GM19193 (cell line): ENCODE measurements around the gene KIF18B.

ENCODE experiments used
- POLR2A ChIP-seq: IDR thresholded peaks from 4 replicates; pipeline ENCODE4 v1.6.1; 2011; ENCODE audit not compliant: insufficient read depth, insufficient read length; ENCODE audit errors: extremely low read depth

Gene KIF18B

DNA sequence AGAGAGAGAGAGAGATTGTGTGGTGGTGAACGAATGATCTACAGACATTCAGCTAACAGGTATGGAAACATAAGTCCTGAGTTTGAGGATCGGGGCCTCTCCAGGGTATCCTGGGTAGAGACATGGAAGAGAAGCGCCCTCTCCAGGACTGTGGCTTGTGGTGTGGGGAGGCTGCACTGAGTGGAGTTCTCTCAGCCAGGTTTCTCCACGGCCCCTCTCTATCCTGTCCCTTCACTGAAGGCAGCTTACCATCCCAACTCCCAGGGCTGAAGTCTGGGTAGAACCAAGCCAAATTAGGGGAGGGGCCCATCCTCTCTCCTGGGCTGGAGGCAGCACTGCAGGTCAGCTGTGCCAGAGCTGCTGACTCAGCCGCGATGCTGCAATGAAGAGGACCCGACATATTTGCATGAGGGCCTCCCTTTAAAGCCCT, 14.4 kb upstream of the KIF18B start:
- no peak for TF ChIP-seq POLR2A

DNA sequence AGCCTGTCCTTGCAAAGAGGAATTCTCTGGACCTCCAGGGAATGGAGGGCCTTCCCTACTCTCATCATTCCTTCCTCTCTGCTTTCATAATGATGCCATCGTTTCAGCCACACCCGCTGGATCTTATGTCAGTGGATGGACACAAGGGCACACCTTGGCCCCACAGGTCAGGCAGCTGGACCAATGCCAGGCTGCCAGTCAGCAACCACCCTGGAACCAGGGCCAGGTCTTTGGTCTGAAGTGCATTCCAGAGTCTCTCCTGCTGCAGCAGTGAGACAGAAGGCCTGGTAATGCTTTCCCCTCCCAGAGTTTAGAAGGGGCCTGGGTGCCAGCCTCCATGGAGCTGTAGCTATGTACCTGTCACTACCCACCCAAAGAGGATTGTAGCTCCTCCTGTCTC, 13.1 kb upstream of the KIF18B start:
- no peak for TF ChIP-seq POLR2A

DNA sequence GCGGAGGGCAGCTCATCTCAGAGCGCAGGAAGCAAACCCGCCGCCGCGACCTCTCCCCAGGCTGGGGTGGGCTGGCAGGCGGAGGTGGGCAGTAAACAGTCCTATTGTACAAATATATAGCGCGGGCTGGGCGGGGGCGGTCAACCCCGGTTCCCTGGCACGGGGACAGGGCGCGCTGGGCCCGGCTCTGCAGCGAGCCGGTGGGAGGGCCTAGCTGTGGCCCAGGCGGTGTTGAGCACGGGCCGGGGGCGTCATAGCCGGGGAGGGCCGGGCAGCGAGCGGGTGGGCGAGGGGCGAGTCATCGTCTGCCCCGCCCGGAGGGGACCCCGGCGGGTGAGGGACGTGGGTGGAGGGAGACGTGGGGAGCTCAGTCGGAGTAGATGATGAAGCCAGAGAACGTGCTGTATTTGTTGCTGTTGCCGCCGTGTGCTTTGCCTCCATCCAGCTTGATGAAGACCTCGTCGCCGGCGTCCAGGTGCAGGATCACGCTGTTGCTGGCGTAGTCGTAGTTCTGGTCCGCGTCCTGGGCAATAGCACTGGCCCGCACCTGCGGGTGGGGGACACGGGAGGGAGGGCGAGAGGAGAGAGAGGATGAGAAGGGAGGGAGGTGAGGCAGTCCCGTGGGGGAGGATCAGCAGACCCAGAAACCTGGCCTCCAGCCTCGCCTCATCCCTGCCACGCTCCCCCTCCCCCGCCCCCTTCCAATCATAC, 12.4 kb upstream of the KIF18B start:
- no peak for TF ChIP-seq POLR2A

DNA sequence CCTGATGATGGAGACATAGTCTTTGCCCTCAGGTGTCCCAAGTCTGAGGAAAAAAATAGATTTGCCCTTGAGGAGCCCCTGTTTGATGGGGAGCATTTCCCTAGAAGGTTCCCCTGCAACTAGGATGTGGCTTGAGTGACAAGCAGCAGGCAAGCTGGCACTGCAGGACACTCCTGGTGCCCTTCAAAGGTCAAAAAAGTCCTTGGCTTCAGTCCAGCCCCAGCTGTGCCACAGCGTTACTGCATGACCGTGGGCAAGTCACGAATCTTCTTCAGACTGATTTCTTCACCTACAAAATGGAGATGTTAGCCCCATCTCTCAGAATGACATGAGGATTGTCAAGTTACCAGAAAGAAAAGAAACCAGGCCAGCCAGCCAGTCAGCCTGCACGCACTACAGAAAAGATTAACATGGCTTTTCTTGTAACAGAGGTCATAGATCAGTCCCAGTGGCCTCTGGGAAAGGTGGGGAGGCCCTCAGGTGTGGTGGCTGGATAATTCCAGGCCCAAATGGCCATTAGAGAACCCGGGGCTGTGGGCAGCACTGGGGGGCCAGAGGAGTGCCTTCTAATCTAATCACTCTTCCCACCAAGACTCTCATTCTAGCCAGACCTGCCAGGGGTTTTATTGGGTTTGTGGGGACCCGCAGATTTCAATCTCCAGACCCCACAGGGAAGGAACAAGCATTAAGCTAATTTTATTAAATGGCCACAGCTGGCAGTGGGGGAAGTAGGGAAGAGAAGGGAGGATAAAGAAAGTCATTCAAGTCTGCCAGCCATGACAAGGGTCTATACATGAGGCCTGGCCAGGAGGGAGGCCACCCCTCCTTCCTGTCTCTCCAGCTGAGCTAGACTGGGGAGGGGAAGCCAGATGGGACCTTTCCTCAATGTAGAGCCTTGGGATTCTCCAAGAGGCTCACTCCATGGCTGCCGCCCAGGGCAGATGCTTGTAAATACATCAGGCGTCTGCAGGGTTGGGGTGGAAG, 9.7 kb upstream of the KIF18B start:
- TF ChIP-seq POLR2A, result no peak

DNA sequence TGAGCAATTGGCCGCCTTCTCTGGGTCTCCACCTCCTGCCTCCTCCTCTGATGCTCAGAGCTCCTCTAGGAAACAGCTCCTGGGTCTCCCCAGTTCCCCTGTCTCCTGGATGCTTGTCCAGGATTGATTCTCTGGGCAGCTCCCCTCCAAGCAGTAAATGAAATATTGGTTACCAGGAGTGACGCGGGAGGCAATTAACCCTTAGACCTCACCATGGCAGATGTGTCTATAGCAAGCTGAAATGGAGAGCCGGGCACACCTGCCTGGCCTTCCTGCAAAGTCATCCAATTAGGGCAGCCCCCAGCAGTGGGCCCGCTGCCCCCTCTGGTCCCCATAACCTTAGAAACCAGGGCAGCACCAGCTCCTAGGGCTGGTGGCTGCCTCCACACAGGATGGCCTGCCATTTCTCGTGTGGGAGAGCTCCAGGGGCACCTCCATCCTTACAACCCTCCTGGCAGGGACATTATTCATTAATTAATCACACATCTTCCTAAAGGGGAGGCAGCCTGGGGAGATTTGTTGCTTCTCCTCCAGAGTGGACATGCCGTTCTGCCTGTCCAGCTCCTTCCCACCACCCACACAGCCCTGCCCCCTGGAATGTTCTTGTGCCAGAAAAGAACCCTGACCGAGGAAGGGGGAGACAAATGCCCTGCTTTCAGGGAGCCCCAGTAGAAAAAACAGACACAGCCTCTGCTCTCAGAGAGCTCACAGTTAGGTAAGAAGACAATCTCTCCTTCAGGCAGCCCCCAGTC, 8.3 kb upstream of the KIF18B start:
- no peak for TF ChIP-seq POLR2A

DNA sequence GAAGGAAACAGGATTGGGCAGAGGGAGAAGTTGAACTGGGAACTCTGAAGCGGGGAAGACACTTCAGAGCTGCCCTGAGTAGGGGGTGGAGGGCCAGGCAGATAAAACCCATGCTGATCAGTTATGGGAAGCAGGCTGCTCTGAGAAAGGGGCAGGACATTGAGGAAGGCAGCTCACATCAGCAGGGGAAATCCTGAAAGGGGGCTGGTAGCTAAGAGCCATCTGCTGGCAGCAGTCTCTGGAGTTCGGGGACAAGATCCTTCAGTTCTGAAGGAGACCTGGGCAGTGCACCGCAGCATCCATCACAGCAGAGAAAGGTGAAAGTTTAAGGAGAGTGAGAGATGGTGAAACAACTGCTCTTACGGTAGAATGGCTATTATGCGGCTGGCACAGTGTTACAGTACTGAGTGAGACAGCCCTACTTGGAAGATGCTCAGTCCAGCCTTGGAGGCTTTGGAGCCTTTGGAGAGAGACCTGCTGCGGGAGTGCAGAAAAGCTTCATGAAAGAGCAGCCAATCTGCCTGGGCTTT, 5.4 kb upstream of the KIF18B start:
- no peak for TF ChIP-seq POLR2A

DNA sequence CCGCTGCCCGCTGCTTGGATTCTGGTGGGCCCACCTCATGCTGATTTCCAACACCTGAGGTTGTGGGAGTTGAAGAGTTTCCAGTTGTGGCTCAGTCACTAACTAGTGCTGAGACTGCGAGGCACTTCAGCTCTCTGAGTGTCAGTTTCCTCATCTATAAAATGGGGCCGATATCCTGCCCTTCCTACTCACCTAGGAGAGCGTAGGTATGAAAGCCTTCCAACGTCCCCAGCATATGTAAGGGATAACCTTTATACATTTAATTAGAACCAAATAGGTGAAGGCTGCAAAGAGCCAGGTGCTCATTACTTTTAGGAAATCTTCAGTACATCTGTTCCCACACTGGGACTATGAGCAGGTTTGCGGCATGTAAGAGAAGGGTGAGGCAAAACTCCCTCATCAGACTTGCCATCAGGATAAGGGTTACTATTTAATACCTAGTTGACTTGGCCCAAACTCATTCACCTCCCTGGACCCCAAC, 782 bp upstream of the KIF18B start:
- TF ChIP-seq POLR2A, result no peak

DNA sequence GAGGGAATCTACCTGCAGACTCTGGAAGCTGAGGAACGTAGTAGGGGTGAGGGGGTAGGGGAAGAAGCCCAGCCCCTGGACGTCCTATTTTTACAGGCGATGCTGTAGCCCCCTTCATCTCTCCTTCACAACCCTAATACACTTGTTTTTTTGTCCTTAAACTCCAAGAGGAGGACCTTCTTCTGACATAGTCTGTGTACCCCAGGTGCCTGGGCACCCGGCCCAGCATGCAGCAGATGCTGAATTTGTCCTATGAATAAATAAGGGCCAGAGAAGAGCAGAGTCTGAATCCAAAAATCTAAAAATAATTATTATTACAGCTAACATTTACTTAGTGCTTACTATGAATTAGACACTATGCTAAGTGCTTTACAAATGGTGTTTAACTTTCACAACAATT, 5.1 kb downstream of the KIF18B start:
- no peak for TF ChIP-seq POLR2A

DNA sequence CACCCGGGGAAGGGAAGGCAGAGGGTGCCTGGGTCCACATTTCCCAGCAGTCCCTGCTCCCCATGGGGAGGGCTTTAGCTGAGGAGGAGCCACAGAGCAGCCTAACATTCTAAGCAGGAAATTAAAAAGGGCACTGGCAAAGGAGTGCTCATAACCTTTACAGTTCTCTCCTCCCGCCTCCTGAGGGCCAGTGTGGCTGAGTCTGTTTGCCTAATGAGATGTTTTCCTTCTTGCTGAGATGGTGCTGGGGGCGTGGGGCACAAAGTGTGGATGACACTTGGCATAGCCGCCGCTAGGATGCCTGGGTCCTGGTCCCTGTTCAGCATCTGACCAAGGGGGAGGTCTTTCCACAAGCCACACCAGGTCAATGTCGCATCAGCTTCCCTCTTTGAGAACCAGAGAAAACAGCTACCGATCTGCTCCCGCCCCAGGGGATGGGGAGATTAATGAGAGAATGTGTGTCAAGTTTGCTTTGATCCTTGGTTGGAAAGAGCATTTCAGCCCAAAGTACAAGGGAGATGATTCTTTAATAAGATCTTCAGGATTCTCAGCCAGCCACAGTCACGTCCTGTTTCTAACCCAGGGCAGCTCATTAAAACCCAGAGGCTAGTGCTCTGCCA, 5.8 kb downstream of the KIF18B start:
- TF ChIP-seq POLR2A, result no peak

DNA sequence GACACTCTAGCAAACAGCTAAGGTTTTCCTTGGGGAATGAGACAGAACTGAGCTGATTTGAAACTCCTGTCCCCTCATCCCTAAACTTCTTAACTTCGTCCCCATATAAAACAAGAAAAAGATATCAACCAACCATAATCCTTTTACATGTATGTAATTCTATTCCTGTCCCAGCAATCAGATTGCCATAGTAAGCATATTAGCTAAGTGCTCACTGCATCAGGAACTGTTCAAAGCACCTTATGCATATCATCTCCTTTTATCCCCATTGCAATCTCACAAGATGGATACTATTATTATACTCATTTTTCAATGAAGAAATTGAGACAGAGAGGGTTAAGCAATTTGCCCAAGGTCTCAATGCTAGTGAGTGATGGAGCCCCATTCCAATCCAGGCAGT, 6.8 kb downstream of the KIF18B start:
- no peak for TF ChIP-seq POLR2A

DNA sequence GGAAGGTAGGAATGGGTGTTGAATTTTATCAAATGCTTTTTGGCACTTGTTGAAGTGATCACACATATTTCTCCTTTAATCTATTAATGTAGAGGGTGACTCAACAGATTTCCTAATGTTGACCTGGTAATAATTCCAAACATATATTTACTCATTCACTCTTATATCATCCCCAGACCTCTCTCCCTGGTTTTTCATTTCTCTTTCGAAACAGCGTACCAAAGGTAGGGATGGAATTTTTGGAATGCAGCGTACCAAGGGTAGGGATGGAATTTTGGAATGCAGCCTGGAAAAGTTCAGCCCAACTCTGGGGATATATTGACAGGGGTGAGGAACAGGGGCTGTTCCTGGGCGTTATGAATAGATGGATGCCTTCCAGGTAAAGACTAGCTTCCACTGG, 7.3 kb downstream of the KIF18B start:
- TF ChIP-seq POLR2A, result no peak

DNA sequence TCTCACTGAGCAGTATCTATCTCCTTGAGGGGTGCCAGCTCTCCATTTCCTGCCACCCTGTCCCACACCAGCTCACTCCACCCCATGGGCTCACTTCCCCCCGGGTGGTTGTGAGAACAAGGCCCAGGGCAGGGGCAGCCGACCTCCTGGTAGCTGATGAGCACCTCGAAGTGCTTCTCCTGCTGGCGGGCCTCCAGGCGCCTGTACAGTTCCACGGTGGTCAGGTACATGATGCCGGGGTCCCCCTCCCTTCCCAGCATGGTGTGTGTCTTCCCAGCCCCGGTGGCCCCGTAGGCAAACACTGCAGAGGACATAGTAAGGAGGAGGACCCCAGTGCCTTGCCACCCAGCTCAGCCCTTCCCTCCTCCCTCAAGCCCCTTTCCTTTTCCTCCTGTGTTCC, 12.5 kb downstream of the KIF18B start:
- no peak for TF ChIP-seq POLR2A

DNA sequence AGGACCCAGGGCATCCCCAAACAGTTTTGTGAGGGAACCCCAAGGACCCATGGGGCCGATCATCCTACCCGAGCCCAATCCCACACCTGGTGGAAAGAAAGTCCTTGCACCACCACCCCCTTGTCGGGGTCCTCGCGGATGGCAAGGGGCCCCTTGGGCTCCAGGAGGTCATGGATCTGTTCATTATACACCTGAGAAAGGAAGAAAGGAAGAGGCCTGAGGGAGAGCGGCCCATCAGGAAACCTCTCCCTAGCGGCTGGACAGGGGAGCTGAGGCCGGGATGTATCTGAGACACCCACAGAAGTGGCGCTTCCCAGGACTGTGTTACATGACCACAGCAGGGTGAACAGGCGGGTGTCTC, 12.8 kb downstream of the KIF18B start:
- no peak for TF ChIP-seq POLR2A
